HepG2 (cell line): Measurements from ENCODE around the gene DSCAM. TPM values are rescaled to one million over a fixed set of nuclear protein-coding genes. Genes with fewer than 3 reads are reported as not detected.

Source experiments
- ATAC-seq: fragments of 200-7000 bp; cut with Tn5 transposase; 3 replicates; pipeline ENCODE4 v1.9.1; 2020; ENCODE audit warnings: mild to moderate bottlenecking, moderate library complexity
- BruUV-seq: library from RNA; stranded (reverse); fragments of 400-500 nt; replicated peaks from 2 replicates; lab custom pipeline; 2021; lab: Mats Ljungman, UMichigan
- CTCF ChIA-PET: fragments of 300-600 bp; formaldehyde crosslinking; extraction: SDS; loops from one replicate; lab custom pipeline; 2021; ENCODE audit warnings: low total read pairs, inconsistent platforms, low intra/inter-chr PET ratio; lab: Yijun Ruan, JAX
- POLR2A ChIA-PET: fragments of 350-600 bp; sonication (Branson Sonifier 250); formaldehyde crosslinking; loops from one replicate; lab custom pipeline; 2020; ENCODE audit warnings: antibody characterized with exemption, inconsistent platforms; lab: Yijun Ruan, JAX
- DNase-seq: peaks from one replicate; pipeline ENCODE4 v3.0.0-alpha.2; 2015; ENCODE audit warnings: low spot score
- FAIRE-seq: peaks from 3 replicates; lab custom pipeline; 2011; peaks lifted over from hg19 to GRCh38; lab: Jason Lieb, UNC
- H2AFZ ChIP-seq: one replicate; pipeline ENCODE4 v1.6.1; 2011; ENCODE audit warnings: low read length, inconsistent platforms
- H3K27ac ChIP-seq: fragments of 300-600 bp; 3 replicates; pipeline ENCODE4 v1.8.0; 2011; ENCODE audit warnings: mixed run types, mild to moderate bottlenecking, mixed read lengths, low read length, inconsistent platforms; ENCODE audit not compliant: insufficient read depth; ENCODE audit errors: extremely low read length
- H3K27me3 ChIP-seq, 2 experiments: fragments of 200-600 bp in 1 of 2; 2 replicates in 1 of 2; 3 replicates in 1 of 2; pipeline versions ENCODE4 v1.6.0 to v1.8.0; 2011; ENCODE audit warnings: low read length in 2 of 2, mild to moderate bottlenecking in 2 of 2, moderate library complexity in 2 of 2, inconsistent platforms in 1 of 2; ENCODE audit not compliant: insufficient read depth in 2 of 2, control insufficient read depth in 1 of 2
- H3K36me3 ChIP-seq, 2 experiments: fragments of 200-600 bp in 1 of 2; replicated peaks in 1 of 2; 2 replicates in 1 of 2; 3 replicates in 1 of 2; pipeline versions ENCODE4 v1.5.1 to v1.8.0; 2011; ENCODE audit warnings: low read length in 2 of 2, inconsistent platforms in 1 of 2; ENCODE audit not compliant: insufficient read depth in 2 of 2, control insufficient read depth in 1 of 2
- H3K4me1 ChIP-seq: 2 replicates; pipeline ENCODE4 v1.5.1; 2012; ENCODE audit warnings: low read length, inconsistent platforms; ENCODE audit not compliant: insufficient read depth
- H3K4me2 ChIP-seq: 2 replicates; pipeline ENCODE4 v1.6.0; 2011; ENCODE audit warnings: low read depth, low read length, inconsistent platforms
- H3K4me3 ChIP-seq, 3 experiments: fragments of 200-600 bp in 1 of 3; sonication (generic), shearing (Covaris generic) in 1 of 3; replicated peaks in 1 of 3; 2 replicates each; pipeline ENCODE4 v1.5.1; 2011 to 2016; ENCODE audit warnings: low read length in 3 of 3, inconsistent platforms in 2 of 3, low read depth in 2 of 3, mild to moderate bottlenecking in 2 of 3, control low read depth in 1 of 3, mixed read lengths in 1 of 3; ENCODE audit not compliant: insufficient read depth in 1 of 3
- H3K79me2 ChIP-seq: one replicate; pipeline ENCODE4 v1.6.1; 2011; ENCODE audit warnings: low read length, inconsistent platforms; ENCODE audit not compliant: insufficient read depth
- H3K9ac ChIP-seq: 2 replicates; pipeline ENCODE4 v1.6.0; 2011; ENCODE audit warnings: mild to moderate bottlenecking, low read depth, low read length, inconsistent platforms; ENCODE audit not compliant: insufficient read depth
- H3K9me3 ChIP-seq: 2 replicates; pipeline ENCODE4 v1.5.1; 2012; ENCODE audit warnings: mild to moderate bottlenecking, low read length
- H4K20me1 ChIP-seq: 2 replicates; pipeline ENCODE4 v1.6.0; 2011; ENCODE audit warnings: inconsistent platforms, mild to moderate bottlenecking, low read length, moderate library complexity; ENCODE audit not compliant: insufficient read depth
- HOXA7 ChIP-seq: sonication (generic); formaldehyde crosslinking; IDR thresholded peaks from 2 replicates; pipeline ENCODE4 v1.8.1; 2022; ENCODE audit warnings: mild to moderate bottlenecking, missing genetic modification reagents, moderate library complexity
- MAFK ChIP-seq, 2 experiments: IDR thresholded peaks in 1 of 2; conservative IDR thresholded peaks in 1 of 2; 2 replicates each; pipeline ENCODE4 v1.6.1; 2011; ENCODE audit warnings: improper control_type of control experiment in 2 of 2, low read length in 2 of 2
- TBX2 ChIP-seq: sonication (generic); formaldehyde crosslinking; IDR thresholded peaks from 2 replicates; pipeline ENCODE4 v1.5.0; 2020; ENCODE audit warnings: missing genetic modification reagents, mild to moderate bottlenecking, borderline replicate concordance
- TGIF2 ChIP-seq: IDR thresholded peaks from 2 replicates; pipeline ENCODE4 v1.6.1; 2016; ENCODE audit warnings: control low read depth, missing compliant biosample characterization
- ZFYVE20 ChIP-seq: sonication (generic); formaldehyde crosslinking; IDR thresholded peaks from 2 replicates; pipeline ENCODE4 v1.8.0; 2023; ENCODE audit warnings: low read depth, mild to moderate bottlenecking, moderate library complexity, missing genetic modification reagents, borderline replicate concordance
- ZNF383 ChIP-seq: sonication (generic); formaldehyde crosslinking; IDR thresholded peaks from 2 replicates; pipeline ENCODE4 v1.4.0; 2020; ENCODE audit warnings: missing genetic modification reagents, mild to moderate bottlenecking, borderline replicate concordance
- WGBS: methylation state at CpG from one replicate; pipeline ENCODE4 v1.1.6; 2017; ENCODE audit warnings: low lambda C conversion rate; 5-methylcytosine and 5-hydroxymethylcytosine counted together
- in situ Hi-C: cut with HindIII; loops from 2 replicates; pipeline ENCODE4 v1.10.0; 2017; ENCODE audit warnings: low pct_unique_long_range_greater_than_20kb; ENCODE audit not compliant: extremely low pct_ligation_motif_present
- intact Hi-C: fragments of 100-400 bp; cut with micrococcal nuclease; formaldehyde crosslinking; loops from one replicate; pipeline ENCODE4 v1.10.0; 2022; ENCODE audit not compliant: unreplicated experiment
- polyA plus RNA-seq, 8 experiments: library from polyadenylated mRNA; depleted of rRNA in 3 of 8; stranded (reverse) in 7 of 8; unstranded in 1 of 8; fragments of >200 nt; fragmentation: Illumina TruSeq in 4 of 8; extraction: Trizol in 4 of 8; gene quantifications; 2 replicates each; pipeline versions ENCODE4 v1.2.1 to v1.2.3, GENCODE V29; 2011 to 2016; ENCODE audit warnings: low read depth in 4 of 8, missing spikeins in 1 of 8, mixed read lengths in 1 of 8; ENCODE audit not compliant: insufficient read depth in 1 of 8
- total RNA-seq, 5 experiments: library from RNA; depleted of rRNA; stranded (reverse); fragments of >200 nt; fragmentation: Illumina TruSeq; extraction: Trizol; gene quantifications; 2 replicates each; pipeline ENCODE4 v1.2.3, GENCODE V29; 2016; ENCODE audit warnings: low read depth in 1 of 5
- TF ChIP-seq, protein P1 (sequence below): sonication (generic); formaldehyde crosslinking; IDR thresholded peaks from 2 replicates; pipeline ENCODE4 v1.8.0; 2022; ENCODE audit warnings: missing genetic modification reagents, mild to moderate bottlenecking, moderate library complexity, borderline replicate concordance
- TF ChIP-seq, protein P2 (sequence below): sonication (generic); formaldehyde crosslinking; IDR thresholded peaks from 2 replicates; pipeline ENCODE4 v1.5.0; 2020; ENCODE audit warnings: mild to moderate bottlenecking, missing genetic modification reagents, borderline replicate concordance

The DSCAM gene
- total and polyA plus RNA-seq, 2 of the 13 experiments (the other 11 are each of a cell fraction or from before 2014, with no cell fraction given), result not detected

DNA sequence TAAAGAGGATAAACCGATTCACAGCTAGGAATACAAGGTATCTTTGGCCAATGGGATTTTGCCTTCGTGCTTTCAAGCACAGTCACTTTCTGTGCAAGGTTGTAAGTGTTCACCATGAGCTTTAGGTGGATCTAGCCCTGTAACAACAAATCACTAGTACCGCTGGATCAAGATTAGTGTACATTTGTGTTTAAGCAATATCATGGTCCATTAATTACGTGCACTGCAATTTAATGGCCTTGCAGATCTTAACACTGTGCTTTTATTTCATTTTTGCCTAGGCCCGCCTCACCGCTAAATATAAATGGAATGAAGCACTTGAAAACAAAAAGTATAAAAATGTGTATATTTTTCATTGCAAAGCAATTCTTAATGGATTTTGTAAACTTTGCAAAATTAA is 461.1 kb downstream of the DSCAM start:
- BruUV-seq, result no TSS peak
- TF ChIP-seq TBX2, result no peak
- H3K4me1 ChIP-seq, result no peaks in the 10 kb centered on the region
- H3K4me2 ChIP-seq, result no peak overlapping the region
- H3K79me2 ChIP-seq, result no peaks in the 10 kb centered on the region
- intact Hi-C loops (no loop called here), in situ Hi-C loops (no loop called here)
- H3K9ac ChIP-seq, result no peak overlapping the region
- ChIA-PET POLR2A (no interaction called here), CTCF (interaction anchor here (1.3 kb wide), 1 partner anchor 242 kb away, joined by 5 read pairs; no protein-coding TSS in a partner anchor)
- H2AFZ ChIP-seq, result no peak overlapping the region
- H3K9me3 ChIP-seq, result peaks cover 35% of the 10 kb centered on the region
- 25% methylated on average over 6 of the region's 6 CpGs for WGBS
- H3K4me3 ChIP-seq, result no peak overlapping the region
- no peaks in the 10 kb centered on the region for H3K36me3 ChIP-seq
- ATAC-seq, result no peak
- no peak for FAIRE-seq
- no peak overlapping the region for H3K27ac ChIP-seq
- DNase-seq, result no peak
- H3K27me3 ChIP-seq, result no peaks in the 10 kb centered on the region
- H4K20me1 ChIP-seq, result no peaks in the 10 kb centered on the region

DNA sequence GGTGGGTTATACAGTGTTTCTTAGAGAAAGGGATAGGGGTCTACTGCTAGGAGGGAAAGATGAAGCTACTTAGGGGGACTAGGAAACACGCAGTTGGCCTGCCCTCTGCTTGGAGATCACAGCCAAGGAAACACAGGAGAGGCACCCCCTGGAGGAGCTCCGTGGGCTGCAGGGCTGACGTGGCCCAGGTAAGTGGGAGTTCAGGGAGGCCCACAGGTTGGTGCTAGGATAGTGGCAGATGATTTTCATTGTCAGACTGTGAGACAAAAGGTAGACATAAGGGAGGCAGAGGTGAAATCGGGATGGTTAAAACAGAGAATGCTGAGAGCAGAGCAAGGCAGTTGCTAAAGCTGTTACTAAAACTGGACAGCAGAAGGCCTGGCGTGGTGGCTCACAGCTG is 463.0 kb downstream of the DSCAM start:
- H3K4me3 ChIP-seq, result no peak overlapping the region
- intact Hi-C loops (no loop called here), in situ Hi-C loops (no loop called here)
- H3K4me2 ChIP-seq, result no peak overlapping the region
- BruUV-seq, result no TSS peak
- peaks cover 31% of the 10 kb centered on the region for H3K9me3 ChIP-seq
- H4K20me1 ChIP-seq, result no peaks in the 10 kb centered on the region
- H2AFZ ChIP-seq, result no peak overlapping the region
- no peaks in the 10 kb centered on the region for H3K4me1 ChIP-seq
- POLR2A ChIA-PET, result no interaction called here
- no peaks in the 10 kb centered on the region for H3K27me3 ChIP-seq
- CTCF ChIA-PET, result no interaction called here
- DNase-seq, result no peak
- H3K27ac ChIP-seq, result no peak overlapping the region
- WGBS, result 2% methylated on average over 5 of the region's 5 CpGs
- no peaks in the 10 kb centered on the region for H3K79me2 ChIP-seq
- no peak for ATAC-seq
- H3K36me3 ChIP-seq, result no peaks in the 10 kb centered on the region
- H3K9ac ChIP-seq, result no peak overlapping the region
- FAIRE-seq, result no peak
- TF ChIP-seq ZFYVE20 (CRISPR knock-in tag), result no peak
- no peak for TF ChIP-seq ZNF383 (CRISPR knock-in tag)
- TF ChIP-seq MAFK (conservative IDR thresholded peaks at IDR 0.05 in 1 of 2, IDR thresholded peaks at IDR 0.05 in 1 of 2; ENCODE audit: low read length in 2 of 2), result no peak
- TF ChIP-seq, protein P1, sequence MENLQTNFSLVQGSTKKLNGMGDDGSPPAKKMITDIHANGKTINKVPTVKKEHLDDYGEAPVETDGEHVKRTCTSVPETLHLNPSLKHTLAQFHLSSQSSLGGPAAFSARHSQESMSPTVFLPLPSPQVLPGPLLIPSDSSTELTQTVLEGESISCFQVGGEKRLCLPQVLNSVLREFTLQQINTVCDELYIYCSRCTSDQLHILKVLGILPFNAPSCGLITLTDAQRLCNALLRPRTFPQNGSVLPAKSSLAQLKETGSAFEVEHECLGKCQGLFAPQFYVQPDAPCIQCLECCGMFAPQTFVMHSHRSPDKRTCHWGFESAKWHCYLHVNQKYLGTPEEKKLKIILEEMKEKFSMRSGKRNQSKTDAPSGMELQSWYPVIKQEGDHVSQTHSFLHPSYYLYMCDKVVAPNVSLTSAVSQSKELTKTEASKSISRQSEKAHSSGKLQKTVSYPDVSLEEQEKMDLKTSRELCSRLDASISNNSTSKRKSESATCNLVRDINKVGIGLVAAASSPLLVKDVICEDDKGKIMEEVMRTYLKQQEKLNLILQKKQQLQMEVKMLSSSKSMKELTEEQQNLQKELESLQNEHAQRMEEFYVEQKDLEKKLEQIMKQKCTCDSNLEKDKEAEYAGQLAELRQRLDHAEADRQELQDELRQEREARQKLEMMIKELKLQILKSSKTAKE (CRISPR knock-in tag), result no peak
- TF ChIP-seq, protein P2, sequence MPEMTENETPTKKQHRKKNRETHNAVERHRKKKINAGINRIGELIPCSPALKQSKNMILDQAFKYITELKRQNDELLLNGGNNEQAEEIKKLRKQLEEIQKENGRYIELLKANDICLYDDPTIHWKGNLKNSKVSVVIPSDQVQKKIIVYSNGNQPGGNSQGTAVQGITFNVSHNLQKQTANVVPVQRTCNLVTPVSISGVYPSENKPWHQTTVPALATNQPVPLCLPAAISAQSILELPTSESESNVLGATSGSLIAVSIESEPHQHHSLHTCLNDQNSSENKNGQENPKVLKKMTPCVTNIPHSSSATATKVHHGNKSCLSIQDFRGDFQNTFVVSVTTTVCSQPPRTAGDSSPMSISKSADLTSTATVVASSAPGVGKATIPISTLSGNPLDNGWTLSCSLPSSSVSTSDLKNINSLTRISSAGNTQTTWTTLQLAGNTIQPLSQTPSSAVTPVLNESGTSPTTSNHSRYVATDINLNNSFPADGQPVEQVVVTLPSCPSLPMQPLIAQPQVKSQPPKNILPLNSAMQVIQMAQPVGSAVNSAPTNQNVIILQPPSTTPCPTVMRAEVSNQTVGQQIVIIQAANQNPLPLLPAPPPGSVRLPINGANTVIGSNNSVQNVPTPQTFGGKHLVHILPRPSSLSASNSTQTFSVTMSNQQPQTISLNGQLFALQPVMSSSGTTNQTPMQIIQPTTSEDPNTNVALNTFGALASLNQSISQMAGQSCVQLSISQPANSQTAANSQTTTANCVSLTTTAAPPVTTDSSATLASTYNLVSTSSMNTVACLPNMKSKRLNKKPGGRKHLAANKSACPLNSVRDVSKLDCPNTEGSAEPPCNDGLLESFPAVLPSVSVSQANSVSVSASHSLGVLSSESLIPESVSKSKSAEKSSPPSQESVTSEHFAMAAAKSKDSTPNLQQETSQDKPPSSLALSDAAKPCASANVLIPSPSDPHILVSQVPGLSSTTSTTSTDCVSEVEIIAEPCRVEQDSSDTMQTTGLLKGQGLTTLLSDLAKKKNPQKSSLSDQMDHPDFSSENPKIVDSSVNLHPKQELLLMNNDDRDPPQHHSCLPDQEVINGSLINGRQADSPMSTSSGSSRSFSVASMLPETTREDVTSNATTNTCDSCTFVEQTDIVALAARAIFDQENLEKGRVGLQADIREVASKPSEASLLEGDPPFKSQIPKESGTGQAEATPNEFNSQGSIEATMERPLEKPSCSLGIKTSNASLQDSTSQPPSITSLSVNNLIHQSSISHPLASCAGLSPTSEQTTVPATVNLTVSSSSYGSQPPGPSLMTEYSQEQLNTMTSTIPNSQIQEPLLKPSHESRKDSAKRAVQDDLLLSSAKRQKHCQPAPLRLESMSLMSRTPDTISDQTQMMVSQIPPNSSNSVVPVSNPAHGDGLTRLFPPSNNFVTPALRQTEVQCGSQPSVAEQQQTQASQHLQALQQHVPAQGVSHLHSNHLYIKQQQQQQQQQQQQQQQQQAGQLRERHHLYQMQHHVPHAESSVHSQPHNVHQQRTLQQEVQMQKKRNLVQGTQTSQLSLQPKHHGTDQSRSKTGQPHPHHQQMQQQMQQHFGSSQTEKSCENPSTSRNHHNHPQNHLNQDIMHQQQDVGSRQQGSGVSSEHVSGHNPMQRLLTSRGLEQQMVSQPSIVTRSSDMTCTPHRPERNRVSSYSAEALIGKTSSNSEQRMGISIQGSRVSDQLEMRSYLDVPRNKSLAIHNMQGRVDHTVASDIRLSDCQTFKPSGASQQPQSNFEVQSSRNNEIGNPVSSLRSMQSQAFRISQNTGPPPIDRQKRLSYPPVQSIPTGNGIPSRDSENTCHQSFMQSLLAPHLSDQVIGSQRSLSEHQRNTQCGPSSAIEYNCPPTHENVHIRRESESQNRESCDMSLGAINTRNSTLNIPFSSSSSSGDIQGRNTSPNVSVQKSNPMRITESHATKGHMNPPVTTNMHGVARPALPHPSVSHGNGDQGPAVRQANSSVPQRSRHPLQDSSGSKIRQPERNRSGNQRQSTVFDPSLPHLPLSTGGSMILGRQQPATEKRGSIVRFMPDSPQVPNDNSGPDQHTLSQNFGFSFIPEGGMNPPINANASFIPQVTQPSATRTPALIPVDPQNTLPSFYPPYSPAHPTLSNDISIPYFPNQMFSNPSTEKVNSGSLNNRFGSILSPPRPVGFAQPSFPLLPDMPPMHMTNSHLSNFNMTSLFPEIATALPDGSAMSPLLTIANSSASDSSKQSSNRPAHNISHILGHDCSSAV (CRISPR knock-in tag), result no peak
- no peak for TF ChIP-seq HOXA7 (CRISPR knock-in tag)
- no peak for TF ChIP-seq TGIF2
